ENCODE measurements around the gene WDR72.
"Not testable (repeated sequence)": the region's sequence is repeated elsewhere in the genome, so short reads cannot be mapped to it uniquely, and the experiment has no call there.

The WDR72 gene

DNA sequence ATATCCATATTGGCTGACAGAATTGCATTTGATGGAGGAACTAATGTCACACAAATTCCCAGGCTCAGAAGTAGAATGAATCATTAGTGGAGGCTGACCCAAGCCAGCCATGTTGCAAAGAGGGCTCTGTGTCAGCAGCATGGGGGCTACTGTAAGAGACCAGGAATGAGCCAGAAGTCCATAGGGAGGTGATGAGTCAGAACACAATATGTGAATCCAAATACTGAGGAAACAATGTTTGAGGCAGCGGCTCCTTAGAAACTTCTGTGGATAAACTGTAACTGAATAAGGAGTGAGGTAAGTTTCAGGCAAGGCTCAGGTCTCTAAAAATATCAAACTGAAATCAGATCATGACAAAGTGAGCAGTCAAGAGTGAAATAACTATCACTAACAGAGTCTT, 170.7 kb downstream of the WDR72 start:
- peak; percentile 95 for DNase-seq

DNA sequence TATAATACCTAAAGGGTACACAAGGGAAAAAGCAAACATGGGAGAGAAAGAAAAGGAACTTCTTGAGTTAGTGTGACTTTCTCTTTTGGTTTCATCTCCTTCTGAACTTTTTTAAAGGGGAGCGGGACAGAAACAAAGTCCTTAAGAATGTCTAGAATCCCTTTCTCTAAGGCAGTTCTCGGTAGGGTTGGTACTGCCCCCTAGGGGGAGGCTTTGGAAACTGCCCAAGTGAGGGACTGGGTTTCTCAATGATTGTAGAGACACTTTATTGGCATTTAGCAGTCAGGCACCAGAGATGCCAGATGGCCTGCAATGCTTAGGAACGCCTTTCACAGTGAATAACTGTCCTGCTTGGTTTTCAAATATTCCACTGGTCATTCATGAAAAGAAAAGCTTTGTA, 172.7 kb downstream of the WDR72 start:
- DNase-seq, result peak; percentile 44

GRCh38 chr15:53581513-53581912, 177.9 kb downstream of the WDR72 start:
- no peak for DNase-seq

- DNase-seq, result peak; percentile 68
Observed at GRCh38 chr15:53580366-53580765, 179.1 kb downstream of the WDR72 start.

GRCh38 chr15:53576841-53577240, 182.6 kb downstream of the WDR72 start:
- DNase-seq, result no peak

DNA sequence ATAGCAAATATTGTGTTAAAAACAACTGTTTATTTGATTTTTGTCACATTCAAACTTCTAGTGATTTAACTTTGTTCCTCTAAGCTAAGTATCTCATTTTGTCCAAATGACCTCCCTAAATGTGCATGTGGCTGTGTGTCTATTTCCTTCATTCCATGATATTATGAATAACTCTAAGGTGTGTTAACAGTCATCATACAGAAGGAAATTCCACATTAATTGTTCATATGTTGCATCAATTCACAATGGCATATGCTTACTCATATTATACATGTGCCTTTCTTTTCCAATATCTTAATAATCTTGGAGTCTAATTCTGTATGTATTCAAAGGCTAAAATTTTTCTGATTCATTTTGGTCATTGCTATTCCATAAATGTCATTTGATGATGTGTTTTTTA, 186.4 kb downstream of the WDR72 start:
- no peak for DNase-seq

GRCh38 chr15:53569751-53570480, 189.5 kb downstream of the WDR72 start:
- DNase-seq, result peak; percentile 63

DNA sequence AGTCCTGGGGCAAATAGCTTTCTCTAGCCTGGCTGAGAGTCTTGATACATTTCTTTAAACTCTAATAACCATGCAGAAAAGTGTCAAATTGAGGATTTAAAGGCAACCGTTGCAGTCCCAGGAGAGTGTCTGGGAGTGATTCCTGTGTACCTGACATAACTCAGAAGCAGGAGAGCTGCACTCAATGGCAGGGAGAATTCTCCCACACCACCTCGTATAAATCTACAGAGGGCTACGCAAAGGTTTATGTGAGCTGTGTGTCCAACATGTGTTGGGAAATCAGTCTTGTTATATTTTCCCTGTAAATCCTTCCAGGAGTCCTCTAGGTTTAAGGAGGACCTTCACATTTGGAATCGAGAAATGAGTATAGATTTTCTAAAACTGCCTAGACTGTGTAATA, 192.6 kb downstream of the WDR72 start:
- no peak for DNase-seq

DNA sequence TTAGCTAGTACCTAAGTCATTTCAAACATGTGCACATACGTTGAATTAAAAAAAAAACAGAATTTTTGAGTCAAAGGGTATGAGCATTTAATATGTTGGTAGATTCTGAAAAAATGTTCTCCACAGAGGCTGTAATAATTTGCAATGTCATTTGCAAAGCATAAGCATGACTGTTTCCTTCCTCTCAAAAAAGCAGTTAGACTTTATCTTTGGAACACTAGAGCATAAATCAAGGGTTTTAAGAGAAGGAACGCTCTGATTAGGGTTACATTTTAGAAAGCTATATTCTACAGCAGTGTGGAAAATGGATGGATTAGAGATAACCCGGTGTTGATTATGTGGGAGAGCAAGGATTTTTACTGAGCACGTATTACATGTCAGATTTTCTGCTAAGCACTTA, 193.7 kb downstream of the WDR72 start:
- no peak for DNase-seq

DNA sequence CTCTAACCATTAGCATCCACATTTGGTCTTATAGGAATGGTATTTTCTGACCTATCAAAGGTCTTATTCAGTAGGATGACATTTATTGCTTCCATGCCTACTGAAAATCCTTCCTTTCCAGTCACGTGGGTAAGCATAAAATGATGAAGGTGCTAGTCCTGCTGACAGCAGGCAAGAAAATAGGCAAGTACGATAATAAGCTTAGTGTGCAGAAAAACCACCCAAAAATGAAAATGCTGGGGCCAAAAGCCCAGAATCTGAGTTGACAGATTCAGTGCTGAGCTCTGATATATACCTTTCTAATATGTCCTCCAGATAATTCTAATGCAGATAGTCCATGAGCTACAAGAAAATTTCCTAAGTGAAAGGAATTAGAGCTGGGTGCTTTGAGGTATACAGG, 194.8 kb downstream of the WDR72 start:
- DNase-seq, result no peak

DNA sequence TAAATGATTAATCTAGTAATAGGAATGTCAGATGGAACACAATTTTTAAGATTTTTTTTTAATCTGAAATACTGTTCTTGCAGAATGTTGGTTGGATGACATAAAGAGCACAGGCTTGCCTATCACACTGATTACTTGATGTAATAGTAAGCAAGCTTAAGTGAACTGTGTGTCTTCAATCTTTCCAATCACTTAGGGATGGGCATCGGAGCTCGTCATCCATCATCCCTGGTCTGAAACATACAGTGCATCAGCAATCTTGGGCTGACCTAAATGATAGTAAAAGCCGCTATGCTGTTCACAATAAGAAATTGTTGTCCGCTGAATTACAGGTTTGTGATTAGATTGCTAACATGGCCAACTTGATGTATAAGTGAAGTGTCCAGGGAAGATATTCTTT, 195.8 kb downstream of the WDR72 start:
- no peak for DNase-seq

- DNase-seq, result no peak
Observed at GRCh38 chr15:53559364-53560277, 199.8 kb downstream of the WDR72 start.

DNA sequence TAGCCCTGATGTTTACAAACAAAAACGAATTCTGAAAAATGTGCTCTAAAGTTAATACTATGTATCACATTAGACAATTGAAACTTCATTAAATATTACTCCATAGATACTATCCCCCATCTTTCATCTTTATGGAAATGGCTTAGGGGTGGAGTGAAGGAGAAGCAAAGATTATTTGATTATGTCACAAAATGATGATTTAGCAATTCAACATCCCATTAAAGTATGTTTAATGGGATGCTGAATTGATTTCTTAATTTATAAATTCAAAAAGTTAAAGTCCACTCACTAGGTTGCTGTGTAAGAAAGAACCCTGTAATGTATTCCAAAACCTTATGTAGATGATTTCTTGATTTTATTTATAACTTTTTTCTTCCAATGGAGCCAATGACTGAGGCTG, 201.1 kb downstream of the WDR72 start:
- no peak for DNase-seq

DNA sequence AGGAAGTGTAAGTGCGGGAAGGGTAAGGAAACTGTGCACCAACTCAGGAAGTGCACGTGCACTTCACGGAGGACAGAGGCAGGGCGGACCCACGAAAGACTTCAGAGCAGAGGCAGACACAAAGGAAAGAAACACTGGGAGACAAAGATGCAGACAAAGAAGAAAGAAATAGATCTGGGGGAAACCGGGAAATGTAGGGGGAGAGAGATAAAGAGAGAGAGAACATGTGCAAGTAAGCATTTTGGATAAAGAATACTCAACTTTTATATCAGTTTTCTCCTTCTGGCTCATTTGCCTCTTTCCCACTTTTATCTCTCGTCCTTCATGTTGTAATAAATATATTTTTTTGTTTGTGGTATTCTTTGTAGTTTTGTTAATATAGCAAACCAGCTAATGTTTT, 204.2 kb downstream of the WDR72 start:
- no peak for DNase-seq

DNA sequence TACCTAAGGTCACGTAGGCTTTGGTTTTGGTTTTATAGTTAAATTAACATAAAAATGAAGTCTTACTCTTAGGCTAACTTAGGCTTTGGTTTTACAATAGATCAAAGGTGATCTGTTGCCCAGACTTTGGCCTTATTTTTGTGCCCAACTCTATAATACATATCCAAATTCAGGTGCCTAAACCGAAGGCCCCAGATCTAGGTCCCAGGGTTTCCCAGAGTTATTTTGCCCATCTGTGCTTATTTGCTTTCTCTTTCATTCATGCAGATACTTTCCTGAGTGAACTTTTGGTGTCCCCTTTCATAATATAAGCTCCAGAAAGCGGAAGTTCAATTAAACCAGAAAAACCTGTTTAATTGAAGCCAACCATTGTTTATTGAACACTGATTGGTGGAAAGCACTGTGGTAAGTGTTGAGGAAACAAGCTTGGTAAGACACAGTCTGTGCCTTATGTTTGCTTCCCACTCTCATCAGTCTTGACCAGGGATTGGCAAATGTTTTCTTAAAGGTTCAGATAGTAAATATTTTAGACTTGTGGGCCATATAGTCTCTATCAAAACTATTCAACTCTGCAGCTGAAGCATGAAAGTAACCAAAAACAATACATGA, 209.7 kb downstream of the WDR72 start:
- no peak for DNase-seq

GRCh38 chr15:53548236-53548635, 211.2 kb downstream of the WDR72 start:
- no peak for DNase-seq

DNA sequence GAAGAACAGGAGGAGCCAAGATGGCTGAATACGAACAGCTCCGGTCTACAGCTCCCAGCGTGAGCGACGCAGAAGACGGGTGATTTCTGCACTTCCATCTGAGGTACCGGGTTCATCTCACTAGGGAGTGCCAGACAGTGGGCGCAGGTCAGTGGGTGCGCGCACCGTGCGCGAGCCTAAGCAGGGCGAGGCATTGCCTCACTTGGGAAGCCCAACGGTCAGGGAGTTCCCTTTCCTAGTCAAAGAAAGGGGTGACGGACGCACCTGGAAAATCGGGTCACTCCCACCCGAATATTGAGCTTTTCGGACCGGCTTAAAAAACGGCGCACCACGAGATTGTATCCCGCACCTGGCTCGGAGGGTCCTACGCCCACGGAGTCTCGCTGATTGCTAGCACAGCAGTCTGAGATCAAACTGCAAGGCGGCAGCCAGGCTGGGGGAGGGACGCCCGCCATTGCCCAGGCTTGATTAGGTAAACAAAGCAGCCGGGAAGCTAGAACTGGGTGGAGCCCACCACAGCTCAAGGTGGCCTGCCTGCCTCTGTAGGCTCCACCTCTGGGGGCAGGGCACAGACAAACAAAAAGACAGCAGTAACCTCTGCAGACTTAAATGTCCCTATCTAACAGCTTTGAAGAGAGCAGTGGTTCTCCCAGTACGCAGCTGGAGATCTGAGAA, 218.7 kb downstream of the WDR72 start:
- not testable (repeated sequence) for DNase-seq

- no peak for DNase-seq
Observed at GRCh38 chr15:53539878-53540277, 219.6 kb downstream of the WDR72 start.

DNA sequence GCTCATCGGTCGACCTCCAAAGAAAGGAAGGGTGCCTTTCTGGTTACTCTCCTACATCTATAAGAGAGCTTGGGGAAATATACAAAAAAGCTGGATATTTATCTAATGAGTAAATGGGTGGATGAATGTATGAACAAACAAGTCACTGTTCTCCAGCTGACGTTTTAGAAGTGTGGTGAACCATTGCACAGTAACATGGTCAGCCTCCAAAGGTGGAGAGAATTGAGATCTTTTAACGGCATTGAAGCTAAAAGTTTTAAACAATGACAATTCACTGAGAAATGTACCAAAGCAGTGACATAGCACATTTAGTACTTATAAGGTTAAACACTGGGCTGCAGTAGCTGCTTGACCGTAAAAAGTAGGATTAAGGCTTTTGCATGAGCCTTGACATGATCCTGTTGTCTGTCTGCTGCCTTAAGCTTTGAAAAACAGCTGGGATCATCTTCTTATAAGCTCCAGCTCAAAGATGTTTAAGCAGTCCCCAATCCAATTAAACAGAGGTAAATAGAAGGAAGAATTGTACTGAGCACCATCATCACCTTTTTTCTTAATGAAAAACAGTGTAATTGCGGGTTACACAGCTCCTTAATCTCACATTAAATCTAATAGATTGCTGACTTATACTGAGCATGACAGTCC, 222.9 kb downstream of the WDR72 start:
- no peak for DNase-seq

GRCh38 chr15:53535886-53536285, 223.6 kb downstream of the WDR72 start:
- DNase-seq, result no peak

DNA sequence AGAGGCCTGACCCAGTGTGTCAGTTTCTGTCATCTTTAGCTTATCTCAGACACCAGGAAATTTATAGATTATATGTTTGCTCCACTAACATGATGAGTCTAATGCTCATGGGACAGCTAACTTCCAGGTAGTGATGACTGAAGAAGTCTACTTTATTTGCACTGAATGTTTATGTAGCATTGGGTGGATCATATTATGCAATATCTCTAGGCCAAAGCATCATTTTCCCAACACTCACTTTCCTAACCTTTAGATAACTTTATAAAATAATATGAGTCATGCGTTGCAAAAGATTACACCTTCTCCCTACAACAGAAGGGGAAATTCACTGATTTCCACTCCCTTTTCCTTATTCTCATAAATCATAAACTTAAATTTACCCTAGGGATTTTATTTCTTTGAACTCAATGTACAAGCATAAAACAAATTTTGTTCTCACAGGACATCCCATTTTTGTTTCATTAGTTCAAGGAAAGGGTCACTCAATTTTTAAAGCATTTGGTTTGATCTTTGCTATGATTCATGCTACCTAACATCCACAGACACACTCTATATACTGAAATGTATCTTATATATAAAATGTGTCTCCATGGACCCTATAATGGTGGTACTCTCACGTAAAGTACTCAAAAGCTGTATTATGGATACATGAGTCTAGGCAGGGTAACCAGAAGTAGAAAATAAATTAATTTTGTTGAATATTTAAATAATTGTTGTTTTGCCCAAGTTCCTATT, 225.2 kb downstream of the WDR72 start:
- DNase-seq, result peak; percentile 83

- peak; percentile 61 for DNase-seq
Observed at GRCh38 chr15:53530761-53531160, 228.7 kb downstream of the WDR72 start.
